GM23248 (cell line): ENCODE results near the gene PELO. TPM values are rescaled to one million over a fixed set of nuclear protein-coding genes. Genes with fewer than 3 reads are reported as not detected.

ENCODE experiments used
- DNase-seq: peaks from one replicate; pipeline ENCODE4 v3.0.0-alpha.2; 2015
- H2AFZ ChIP-seq: fragments of 200-600 bp; sonication (generic); 2 replicates; pipeline ENCODE4 v1.6.1; 2016; ENCODE audit warnings: antibody characterized with exemption
- H3F3A ChIP-seq: fragments of 200-600 bp; sonication (generic); 2 replicates; pipeline ENCODE4 v1.6.1; 2016; ENCODE audit warnings: mild to moderate bottlenecking, antibody characterized with exemption, mixed run types; ENCODE audit not compliant: insufficient read depth
- H3K27ac ChIP-seq: fragments of 200-600 bp; sonication (generic); 2 replicates; pipeline ENCODE4 v1.5.1; 2016; ENCODE audit warnings: mild to moderate bottlenecking
- H3K27me3 ChIP-seq: fragments of 200-600 bp; sonication (generic); replicated peaks from 2 replicates; pipeline ENCODE4 v1.6.1; 2016; ENCODE audit warnings: mild to moderate bottlenecking; ENCODE audit not compliant: insufficient read depth
- H3K36me3 ChIP-seq: fragments of 200-600 bp; sonication (generic); 2 replicates; pipeline ENCODE4 v1.6.1; 2016; ENCODE audit warnings: low read depth, mild to moderate bottlenecking
- H3K4me1 ChIP-seq: fragments of 200-600 bp; sonication (generic); 2 replicates; pipeline ENCODE4 v1.6.1; 2016; ENCODE audit warnings: mild to moderate bottlenecking; ENCODE audit not compliant: insufficient read depth
- H3K4me2 ChIP-seq: fragments of 200-600 bp; sonication (generic); one replicate; pipeline ENCODE4 v1.6.1; 2016; ENCODE audit warnings: mild to moderate bottlenecking; ENCODE audit not compliant: unreplicated experiment
- H3K4me3 ChIP-seq: fragments of 200-600 bp; sonication (generic); 2 replicates; pipeline ENCODE4 v1.5.1; 2016; ENCODE audit warnings: mild to moderate bottlenecking
- H3K79me2 ChIP-seq: fragments of 200-600 bp; sonication (generic); 2 replicates; pipeline ENCODE4 v1.6.1; 2016; ENCODE audit warnings: mild to moderate bottlenecking; ENCODE audit not compliant: insufficient read depth
- H3K9ac ChIP-seq: fragments of 200-600 bp; sonication (generic); 2 replicates; pipeline ENCODE4 v1.6.1; 2016; ENCODE audit warnings: mild to moderate bottlenecking
- H3K9me2 ChIP-seq: fragments of 200-600 bp; sonication (generic); 2 replicates; pipeline ENCODE4 v1.6.1; 2016; ENCODE audit warnings: mixed run types, mild to moderate bottlenecking, moderate library complexity; ENCODE audit not compliant: insufficient read depth
- H3K9me3 ChIP-seq: fragments of 200-600 bp; sonication (generic); one replicate; pipeline ENCODE4 v1.6.1; 2017; ENCODE audit warnings: low read depth
- H4K20me1 ChIP-seq: fragments of 200-600 bp; sonication (generic); 2 replicates; pipeline ENCODE4 v1.6.0; 2016; ENCODE audit not compliant: insufficient read depth
- EZH2 ChIP-seq: fragments of 200-600 bp; sonication (generic); IDR thresholded peaks from 2 replicates; pipeline ENCODE4 v1.6.1; 2018; ENCODE audit warnings: antibody characterized with exemption, mild to moderate bottlenecking; ENCODE audit not compliant: insufficient read depth, poor library complexity, severe bottlenecking
- EZH2phosphoT487 ChIP-seq: fragments of 200-600 bp; sonication (generic); IDR thresholded peaks from 2 replicates; pipeline ENCODE4 v1.6.1; 2018; ENCODE audit warnings: antibody characterized with exemption, moderate library complexity, mild to moderate bottlenecking, low read depth; ENCODE audit not compliant: insufficient read depth
- WGBS, 2 experiments: methylation state at CpG; one replicate each; pipeline ENCODE4 v1.1.6; 2015 to 2017; ENCODE audit warnings: low lambda C conversion rate in 2 of 2, low coverage in 1 of 2; ENCODE audit errors: missing lambda C conversion rate in 2 of 2; 5-methylcytosine and 5-hydroxymethylcytosine counted together
- in situ Hi-C: fragments of 300-500 bp; cut with MboI; formaldehyde crosslinking; loops from 2 replicates; pipeline ENCODE4 v1.15.0; 2020
- polyA plus RNA-seq: library from polyadenylated mRNA; unstranded; fragments of >200 nt; fragmentation: Nextera tagmentation; extraction: Ambion mirVana; gene quantifications from 2 replicates; pipeline ENCODE4 v1.2.1, GENCODE V29; 2016
- total RNA-seq: library from RNA; depleted of rRNA; stranded (reverse); fragments of >200 nt; shearing (Covaris generic); gene quantifications from 2 replicates; pipeline ENCODE4 v1.2.3, GENCODE V29; 2014

Gene PELO
- total and polyA plus RNA-seq, 2 experiments from 2014 or later, result 20.4 to 25.2 TPM

- H3K79me2 ChIP-seq, result peaks cover 72% of the 10 kb centered on the region
- H3K4me2 ChIP-seq, result no peak overlapping the region
Observed at GRCh38 chr5:52805615-52806014, 17.9 kb downstream of the PELO start.

DNA sequence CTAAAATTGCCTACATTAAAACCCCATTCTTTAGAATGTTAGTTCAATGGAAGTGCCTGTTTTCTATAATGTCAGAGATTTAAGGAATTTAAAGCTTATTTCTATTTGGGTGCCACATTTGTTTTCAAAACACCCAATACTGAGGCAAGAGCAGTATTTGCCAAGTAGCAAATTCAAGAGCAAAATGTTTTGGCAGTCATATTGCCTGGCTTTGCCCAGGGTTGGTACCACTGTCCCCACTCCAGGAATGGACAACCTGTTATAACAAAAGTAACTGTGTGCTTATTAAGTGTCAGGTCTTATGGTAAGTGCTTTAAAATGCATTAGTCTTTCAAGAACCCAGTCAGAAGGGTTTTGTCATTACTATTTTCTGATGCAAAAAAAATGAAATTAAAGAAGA, 19.3 kb downstream of the PELO start:
- H4K20me1 ChIP-seq, result no peaks in the 10 kb centered on the region
- peaks cover 63% of the 10 kb centered on the region for H3F3A ChIP-seq
- in situ Hi-C loops, result no loop called here
- H3K9ac ChIP-seq, result no peak overlapping the region
- no peak overlapping the region for H2AFZ ChIP-seq
- H3K9me3 ChIP-seq, result no peaks in the 10 kb centered on the region
- peaks cover 70% of the 10 kb centered on the region for H3K4me1 ChIP-seq
- H3K79me2 ChIP-seq, result peaks cover 57% of the 10 kb centered on the region
- H3K27me3 ChIP-seq, result no peaks in the 10 kb centered on the region
- TF ChIP-seq EZH2 (no peak), EZH2phosphoT487 (no peak)
- H3K36me3 ChIP-seq, result peaks cover 29% of the 10 kb centered on the region
- H3K9me2 ChIP-seq, result no peaks in the 10 kb centered on the region
- no peak overlapping the region for H3K4me2 ChIP-seq
- H3K27ac ChIP-seq, result no peak overlapping the region
- DNase-seq, result no peak
- no peak overlapping the region for H3K4me3 ChIP-seq

More at GRCh38 chr5:52805615-52806014, 17.9 kb downstream of the PELO start:
- Histone ChIP-seq H3K4me1 (peaks cover 56% of the 10 kb centered on the region), H3K9ac (no peak overlapping the region), H3K9me2 (no peaks in the 10 kb centered on the region), H3K9me3 (no peaks in the 10 kb centered on the region), H3K4me3 (no peak overlapping the region), H3F3A (peaks cover 54% of the 10 kb centered on the region), H3K36me3 (peaks cover 37% of the 10 kb centered on the region), H3K27me3 (no peaks in the 10 kb centered on the region), H3K27ac (no peak overlapping the region), H2AFZ (no peak overlapping the region), H4K20me1 (no peaks in the 10 kb centered on the region)
- no peak for TF ChIP-seq EZH2
- no peak for TF ChIP-seq EZH2phosphoT487
- 89 to 100% methylated on average over 2 of the region's 2 CpGs for WGBS, 2 experiments
- in situ Hi-C loops, result no loop called here
- DNase-seq, result no peak

DNA sequence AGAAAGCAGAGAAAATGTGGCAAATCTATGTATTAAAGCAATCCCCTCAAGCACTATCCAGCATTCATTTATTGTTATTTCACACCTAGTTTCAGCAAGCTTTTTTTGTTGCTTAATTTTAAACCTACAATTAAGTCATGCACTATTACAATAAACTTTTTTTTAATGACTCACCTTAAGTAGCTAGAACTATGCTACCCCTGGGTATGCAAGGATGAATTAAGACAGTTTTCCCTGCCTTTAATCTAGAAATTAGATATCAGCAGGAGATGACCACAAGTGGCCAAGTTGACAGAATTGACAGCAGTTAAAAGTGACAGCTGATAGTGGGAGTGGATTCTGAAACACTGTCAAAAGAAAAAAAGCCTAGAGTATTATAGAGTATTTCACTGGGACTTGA, 20.0 kb downstream of the PELO start:
- peaks cover 51% of the 10 kb centered on the region for H3K79me2 ChIP-seq

GRCh38 chr5:52808316-52808901, 20.7 kb downstream of the PELO start:
- Histone ChIP-seq H3K27ac (no peak overlapping the region), H3K4me2 (no peak overlapping the region), H3K9ac (no peak overlapping the region), H3K79me2 (peaks cover 44% of the 10 kb centered on the region), H3K9me2 (no peaks in the 10 kb centered on the region), H3K36me3 (peaks cover 20% of the 10 kb centered on the region), H3K27me3 (no peaks in the 10 kb centered on the region), H4K20me1 (no peaks in the 10 kb centered on the region), H3K9me3 (no peaks in the 10 kb centered on the region), H3K4me1 (peaks cover 61% of the 10 kb centered on the region), H3K4me3 (no peak overlapping the region), H2AFZ (no peak overlapping the region), H3F3A (peaks cover 67% of the 10 kb centered on the region)
- DNase-seq, result no peak
- in situ Hi-C loops, result no loop called here
- no peak for TF ChIP-seq EZH2phosphoT487
- no peak for TF ChIP-seq EZH2
- 65 to 76% methylated on average over 2 of the region's 2 CpGs for WGBS, 2 experiments

More for the DNA sequence above, 20.0 kb downstream of the PELO start:
- Histone ChIP-seq H3K9me2 (no peaks in the 10 kb centered on the region), H3K36me3 (peaks cover 22% of the 10 kb centered on the region), H3K27ac (peak overlapping the region; percentile 15; the same call in 1 of the 2 replicates), H3K4me2 (no peak overlapping the region), H4K20me1 (no peaks in the 10 kb centered on the region), H3F3A (peaks cover 67% of the 10 kb centered on the region), H3K4me3 (no peak overlapping the region), H2AFZ (no peak overlapping the region), H3K9me3 (no peaks in the 10 kb centered on the region), H3K4me1 (peaks cover 68% of the 10 kb centered on the region), H3K27me3 (no peaks in the 10 kb centered on the region), H3K9ac (no peak overlapping the region)
- TF ChIP-seq EZH2phosphoT487, result no peak
- no peak for TF ChIP-seq EZH2
- peak; percentile 33 for DNase-seq
- in situ Hi-C loops, result no loop called here

DNA sequence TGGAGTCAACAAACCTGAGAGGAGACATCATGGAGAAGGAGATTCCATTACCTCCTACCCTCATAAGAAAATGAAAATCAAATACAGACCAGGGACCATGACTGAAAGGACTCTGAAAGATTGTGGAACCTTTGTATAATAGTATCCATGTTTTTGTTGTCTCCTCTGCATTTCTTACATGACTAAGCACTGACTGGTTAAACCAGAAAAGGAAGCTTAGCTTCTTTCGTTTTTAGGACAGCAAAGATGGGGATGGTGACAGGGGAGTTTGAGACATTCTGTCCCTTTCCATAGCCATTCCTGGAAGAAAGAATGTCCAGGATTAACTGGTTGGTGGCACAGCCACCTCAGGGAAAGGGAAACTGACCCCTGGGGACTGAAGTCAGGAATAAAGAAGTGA, 22.2 kb downstream of the PELO start:
- in situ Hi-C loops, result no loop called here
- Histone ChIP-seq H3K9ac (peak overlapping the region; percentile 33), H3K4me3 (peak overlapping the region; percentile 32), H3K9me2 (no peaks in the 10 kb centered on the region), H2AFZ (peak overlapping the region; percentile 76), H3K4me2 (peak overlapping the region; percentile 43), H3K4me1 (peaks cover 56% of the 10 kb centered on the region), H3K36me3 (peaks cover 6% of the 10 kb centered on the region; the same call in 1 of the 2 replicates), H3K27ac (peak overlapping the region; percentile 73), H4K20me1 (no peaks in the 10 kb centered on the region), H3K79me2 (peaks cover 29% of the 10 kb centered on the region), H3K27me3 (no peaks in the 10 kb centered on the region), H3K9me3 (no peaks in the 10 kb centered on the region), H3F3A (peaks cover 62% of the 10 kb centered on the region)
- TF ChIP-seq EZH2 (no peak), EZH2phosphoT487 (no peak)
- WGBS, 2 experiments, result 0 to 5% methylated on average over 1 of the region's 1 CpG
- DNase-seq, result peak; percentile 76
